H1 (cell line): ENCODE data around the gene HSDL2. TPM values are rescaled to one million over a fixed set of nuclear protein-coding genes. Genes with fewer than 3 reads are reported as not detected.

Experiments
- CTCF ChIA-PET: fragments of 300-600 bp; sonication (Branson Sonifier 250); formaldehyde crosslinking; loops from one replicate; lab custom pipeline; 2021; ENCODE audit not compliant: partially characterized antibody; lab: Charles Lee
- POLR2A ChIA-PET: fragments of 300-600 bp; sonication (Branson Sonifier 250); formaldehyde crosslinking; loops from one replicate; lab custom pipeline; 2021; ENCODE audit warnings: inconsistent platforms; ENCODE audit not compliant: partially characterized antibody; lab: Charles Lee
- DNase-seq, 2 experiments: peaks; one replicate each; pipeline versions ENCODE4 v3.0.0 to v3.0.0-alpha.2; 2010 to 2022; ENCODE audit warnings: low spot score in 2 of 2, low read depth in 1 of 2, mixed read lengths in 1 of 2
- FAIRE-seq: peaks from 2 replicates; lab custom pipeline; 2011; peaks lifted over from hg19 to GRCh38; lab: Jason Lieb, UNC
- H2AFZ ChIP-seq: 2 replicates; pipeline ENCODE4 v1.8.1; 2012; ENCODE audit warnings: low read length, inconsistent platforms
- H2AK5ac ChIP-seq: 2 replicates; pipeline ENCODE4 v1.6.1; 2013; ENCODE audit warnings: low read depth, low read length
- H2BK120ac ChIP-seq: replicated peaks from 2 replicates; pipeline ENCODE3; 2013; ENCODE audit warnings: low read depth, low read length, inconsistent platforms
- H2BK12ac ChIP-seq: 2 replicates; pipeline ENCODE4 v1.6.1; 2013; ENCODE audit warnings: low read depth, low read length
- H2BK15ac ChIP-seq: 2 replicates; pipeline ENCODE4 v1.6.1; 2013; ENCODE audit warnings: low read length
- H2BK20ac ChIP-seq: 2 replicates; pipeline ENCODE4 v1.6.1; 2013; ENCODE audit warnings: low read length
- H2BK5ac ChIP-seq: 2 replicates; pipeline ENCODE4 v1.6.1; 2013; ENCODE audit warnings: low read depth, low read length
- H3K14ac ChIP-seq: 2 replicates; pipeline ENCODE4 v1.6.1; 2013; ENCODE audit warnings: inconsistent platforms; ENCODE audit not compliant: insufficient read length
- H3K18ac ChIP-seq: 2 replicates; pipeline ENCODE4 v1.6.1; 2013; ENCODE audit warnings: low read length; ENCODE audit errors: extremely low read depth
- H3K23ac ChIP-seq: 2 replicates; pipeline ENCODE4 v1.6.1; 2013; ENCODE audit warnings: inconsistent platforms; ENCODE audit not compliant: insufficient read length
- H3K23me2 ChIP-seq: 2 replicates; pipeline ENCODE4 v1.6.1; 2013; ENCODE audit warnings: low read depth, low read length
- H3K27ac ChIP-seq: 2 replicates; pipeline ENCODE4 v1.6.1; 2011; ENCODE audit warnings: low read depth, low read length, inconsistent platforms
- H3K27me3 ChIP-seq, 4 experiments: replicated peaks in 1 of 4; 1 replicate in 1 of 4; 2 replicates in 3 of 4; pipeline versions ENCODE4 v1.6.1 to v1.8.1; 2011 to 2013; ENCODE audit warnings: low read length in 3 of 4, mild to moderate bottlenecking in 3 of 4, inconsistent platforms in 2 of 4, mixed read lengths in 2 of 4, moderate library complexity in 1 of 4; ENCODE audit not compliant: control insufficient read depth in 3 of 4, insufficient read depth in 3 of 4; ENCODE audit errors: extremely low read depth in 1 of 4
- H3K36me3 ChIP-seq, 4 experiments: 2 replicates each; pipeline versions ENCODE4 v1.6.1 to v1.8.1; 2011 to 2013; ENCODE audit warnings: mild to moderate bottlenecking in 4 of 4, low read length in 3 of 4, moderate library complexity in 2 of 4, control low read depth in 1 of 4, inconsistent platforms in 1 of 4; ENCODE audit not compliant: insufficient read depth in 4 of 4, control insufficient read depth in 2 of 4
- H3K4ac ChIP-seq: replicated peaks from 2 replicates; pipeline ENCODE3; 2013; ENCODE audit warnings: low read length, low read depth, mixed read lengths, inconsistent platforms; ENCODE audit not compliant: insufficient read length
- H3K4me1 ChIP-seq, 4 experiments: replicated peaks in 1 of 4; 1 replicate in 1 of 4; 2 replicates in 3 of 4; pipeline versions ENCODE4 v1.6.1 to v1.8.1; 2011 to 2013; ENCODE audit warnings: low read length in 3 of 4, inconsistent platforms in 2 of 4, mixed read lengths in 1 of 4; ENCODE audit not compliant: insufficient read depth in 4 of 4, control insufficient read depth in 3 of 4
- H3K4me2 ChIP-seq, 2 experiments: 2 replicates each; pipeline versions ENCODE4 v1.6.1 to v1.8.1; 2011 to 2013; ENCODE audit warnings: low read depth in 2 of 2, low read length in 2 of 2, control low read depth in 1 of 2, inconsistent platforms in 1 of 2, mild to moderate bottlenecking in 1 of 2; ENCODE audit not compliant: insufficient read depth in 1 of 2
- H3K4me3 ChIP-seq, 4 experiments: fragments of 200-600, 300-600 bp in 1 of 4; sonication (generic), shearing (Covaris generic), sonication (Bioruptor Twin) in 1 of 4; 2 replicates each; pipeline versions ENCODE4 v1.5.1 to v1.8.1; 2011 to 2016; ENCODE audit warnings: low read length in 4 of 4, low read depth in 3 of 4, control low read depth in 2 of 4, inconsistent platforms in 2 of 4, mild to moderate bottlenecking in 2 of 4, mixed read lengths in 1 of 4, moderate library complexity in 1 of 4; ENCODE audit not compliant: insufficient read depth in 2 of 4; ENCODE audit errors: extremely low read depth in 1 of 4
- H3K56ac ChIP-seq: replicated peaks from 2 replicates; pipeline ENCODE3; 2013; ENCODE audit warnings: low read depth, mild to moderate bottlenecking, mixed read lengths, low read length, inconsistent platforms; ENCODE audit not compliant: insufficient read length
- H3K79me1 ChIP-seq: 2 replicates; pipeline ENCODE4 v1.6.1; 2013; ENCODE audit warnings: low read depth, low read length, control low read depth
- H3K79me2 ChIP-seq, 2 experiments: 2 replicates each; pipeline versions ENCODE4 v1.6.1 to v1.8.1; 2012 to 2013; ENCODE audit warnings: low read length in 2 of 2, mild to moderate bottlenecking in 2 of 2, inconsistent platforms in 1 of 2; ENCODE audit not compliant: insufficient read depth in 2 of 2, control insufficient read depth in 1 of 2
- H3K9ac ChIP-seq, 4 experiments: replicated peaks in 1 of 4; 1 replicate in 1 of 4; 2 replicates in 3 of 4; pipeline versions ENCODE4 v1.6.1 to v1.8.1; 2011 to 2013; ENCODE audit warnings: low read depth in 3 of 4, low read length in 3 of 4, control low read depth in 2 of 4, mild to moderate bottlenecking in 2 of 4, moderate library complexity in 2 of 4, inconsistent platforms in 1 of 4; ENCODE audit errors: extremely low read depth in 1 of 4
- H3K9me3 ChIP-seq, 2 experiments: 2 replicates each; pipeline versions ENCODE4 v1.6.1 to v1.8.1; 2012 to 2013; ENCODE audit warnings: mild to moderate bottlenecking in 2 of 2, moderate library complexity in 2 of 2, control low read depth in 1 of 2, inconsistent platforms in 1 of 2, low read depth in 1 of 2, low read length in 1 of 2, mixed read lengths in 1 of 2; ENCODE audit not compliant: insufficient read depth in 2 of 2
- H4K20me1 ChIP-seq, 2 experiments: replicated peaks in 1 of 2; 2 replicates each; pipeline versions ENCODE3 to v1.8.1; 2011 to 2013; ENCODE audit warnings: inconsistent platforms in 2 of 2, low read length in 2 of 2, mild to moderate bottlenecking in 1 of 2; ENCODE audit not compliant: insufficient read depth in 2 of 2, control insufficient read depth in 1 of 2
- H4K5ac ChIP-seq: 2 replicates; pipeline ENCODE4 v1.6.1; 2013; ENCODE audit warnings: low read length, low read depth, mixed read lengths, inconsistent platforms; ENCODE audit not compliant: insufficient read length
- H4K8ac ChIP-seq: 2 replicates; pipeline ENCODE4 v1.8.0; 2013; ENCODE audit warnings: mild to moderate bottlenecking, moderate library complexity, low read length, inconsistent platforms; ENCODE audit not compliant: insufficient read depth; ENCODE audit errors: extremely low read depth
- H4K91ac ChIP-seq: replicated peaks from 2 replicates; pipeline ENCODE3; 2013; ENCODE audit warnings: low read length, mixed read lengths, inconsistent platforms; ENCODE audit not compliant: insufficient read length
- ATF2 ChIP-seq: IDR thresholded peaks from 2 replicates; pipeline ENCODE4 v1.6.1; 2012; ENCODE audit warnings: low read length, inconsistent platforms
- CBX8 ChIP-seq: fragments of 300-800, 300-1000 bp; sonication (generic); IDR thresholded peaks from 2 replicates; pipeline ENCODE4 v1.7.1; 2016; ENCODE audit warnings: low read depth, low read length, borderline replicate concordance
- EP300 ChIP-seq, 2 experiments: IDR thresholded peaks; 1 replicate in 1 of 2; 2 replicates in 1 of 2; pipeline ENCODE4 v1.6.1; 2011 to 2012; ENCODE audit warnings: low read depth in 2 of 2, low read length in 2 of 2, mild to moderate bottlenecking in 2 of 2, borderline replicate concordance in 1 of 2, inconsistent platforms in 1 of 2, moderate library complexity in 1 of 2
- FOSL1 ChIP-seq: IDR thresholded peaks from 2 replicates; pipeline ENCODE4 v1.6.1; 2011; ENCODE audit warnings: mild to moderate bottlenecking, low read depth, low read length, moderate library complexity; ENCODE audit not compliant: insufficient read depth
- JUND ChIP-seq: IDR thresholded peaks from 2 replicates; pipeline ENCODE4 v1.6.1; 2011; ENCODE audit warnings: mild to moderate bottlenecking, improper control_type of control experiment, low read length
- KDM4A ChIP-seq: IDR thresholded peaks from one replicate; pipeline ENCODE4 v1.7.1; 2012; ENCODE audit warnings: low read depth, mild to moderate bottlenecking, moderate library complexity, low read length, inconsistent platforms; ENCODE audit not compliant: severe bottlenecking
- NANOG ChIP-seq: IDR thresholded peaks from 2 replicates; pipeline ENCODE4 v1.6.1; 2011; ENCODE audit warnings: low read length, low read depth, mild to moderate bottlenecking, inconsistent platforms; ENCODE audit not compliant: insufficient read depth, poor library complexity, severe bottlenecking
- POU5F1 ChIP-seq: IDR thresholded peaks from 2 replicates; pipeline ENCODE4 v1.6.1; 2011; ENCODE audit warnings: low read depth, mild to moderate bottlenecking, low read length, moderate library complexity
- RBBP5 ChIP-seq: IDR thresholded peaks from 2 replicates; pipeline ENCODE4 v1.7.1; 2012; ENCODE audit warnings: low read depth, mild to moderate bottlenecking, inconsistent platforms, low read length, moderate library complexity, borderline replicate concordance
- RNF2 ChIP-seq: fragments of 200-900, 300-1000 bp; sonication (generic); IDR thresholded peaks from 2 replicates; pipeline ENCODE4 v1.7.1; 2016; ENCODE audit warnings: borderline replicate concordance, low read depth, mild to moderate bottlenecking, antibody characterized with exemption, low read length; ENCODE audit not compliant: poor library complexity, severe bottlenecking; ENCODE audit errors: missing control alignments
- SIRT6 ChIP-seq: IDR thresholded peaks from one replicate; pipeline ENCODE4 v1.7.1; 2012; ENCODE audit warnings: low read length, inconsistent platforms
- WGBS, 2 experiments: shearing (Covaris generic) in 1 of 2; methylation state at CpG; one replicate each; pipeline versions ENCODE4 v1.1.6 to v1.1.7; 2013 to 2015; ENCODE audit warnings: low lambda C conversion rate in 2 of 2, mixed read lengths in 2 of 2, inconsistent platforms in 1 of 2, low coverage in 1 of 2, missing lambda C conversion rate in 1 of 2; ENCODE audit not compliant: insufficient replicate concordance in 2 of 2, insufficient coverage in 1 of 2, insufficient read length in 1 of 2; ENCODE audit errors: extremely low coverage in 1 of 2, missing lambda C conversion rate in 1 of 2; 5-methylcytosine and 5-hydroxymethylcytosine counted together
- polyA plus RNA-seq, 7 experiments: library from polyadenylated mRNA; depleted of rRNA in 3 of 7; stranded (reverse) in 5 of 7; unstranded in 2 of 7; fragments of >200 nt in 5 of 7; fragments of 200-250 nt in 2 of 7; gene quantifications; 1 replicate in 5 of 7; 2 replicates in 1 of 7; 4 replicates in 1 of 7; pipeline versions ENCODE4 v1.2.1 to v1.2.3, GENCODE V29; 2011 to 2013; ENCODE audit warnings: missing spikeins in 2 of 7, mixed read lengths in 2 of 7
- total RNA-seq: library from RNA; stranded (reverse); fragmentation: NEBNext Ultra II Directional; extraction: Animal tissue kit (Norgen Biotek cat#: 25700); gene quantifications from 2 replicates; pipeline ENCODE4 v1.2.1, GENCODE V29; 2021

The HSDL2 gene
- total and polyA plus RNA-seq, 2 of the 8 experiments (the other 6 are each of a cell fraction or from before 2014, with no cell fraction given) = 6.6 to 15.4 TPM

DNA sequence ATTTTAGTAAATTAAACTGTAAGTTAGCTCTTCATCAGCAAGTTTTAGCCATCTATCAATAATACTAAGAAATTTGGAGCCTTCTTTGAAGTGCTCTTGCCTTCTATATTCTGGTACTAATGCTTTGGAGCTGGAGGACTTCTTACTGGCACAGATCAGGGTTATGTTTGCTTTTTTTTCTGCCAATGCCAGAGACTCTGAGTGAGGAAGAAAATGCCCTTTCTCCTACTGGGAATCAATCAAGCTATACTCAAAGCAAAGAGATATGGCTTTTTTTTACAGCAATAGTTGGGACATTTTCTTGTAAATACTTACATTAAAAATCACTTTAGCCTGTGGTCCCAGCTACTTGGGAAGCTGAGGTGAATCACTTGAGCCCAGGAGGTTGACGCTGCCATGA is 4.3 kb downstream of the HSDL2 start:
- CTCF ChIA-PET = interaction anchor here (1.1 kb wide), 3 partner anchors 13 to 61 kb away, joined by 3 to 4 read pairs (median 4); no protein-coding TSS in a partner anchor
- no peak overlapping the region for H2BK120ac ChIP-seq
- H3K27ac ChIP-seq = no peak overlapping the region
- H3K27me3 ChIP-seq = no peaks in the 10 kb centered on the region
- no peak overlapping the region for H2BK15ac ChIP-seq
- H3K36me3 ChIP-seq = no peaks in the 10 kb centered on the region
- 95% methylated on average over 1 of the region's 1 CpG; no CpG with 5 or more reads in 1 of the 2 experiments for WGBS, 2 experiments
- no peak overlapping the region for H3K9ac ChIP-seq
- H4K20me1 ChIP-seq = no peaks in the 10 kb centered on the region
- FAIRE-seq (no peak), DNase-seq (no peak)
- no peak overlapping the region for H3K18ac ChIP-seq
- no peak overlapping the region for H2BK5ac ChIP-seq
- no peak overlapping the region for H3K4me3 ChIP-seq
- H3K23ac ChIP-seq = no peak overlapping the region
- H4K91ac ChIP-seq = no peak overlapping the region
- no peak overlapping the region for H3K4ac ChIP-seq
- H4K5ac ChIP-seq = no peak overlapping the region
- H2AFZ ChIP-seq = no peak overlapping the region
- H3K23me2 ChIP-seq = peaks cover 4% of the 10 kb centered on the region
- H3K4me1 ChIP-seq = no peaks in the 10 kb centered on the region; a peak in 2 of 7 replicates
- H4K8ac ChIP-seq = no peak overlapping the region
- peaks cover 0 to 13% of the 10 kb centered on the region in 2 experiments; a peak in 2 of 4 replicates for H3K79me2 ChIP-seq
- no peak overlapping the region for H3K4me2 ChIP-seq
- H3K9me3 ChIP-seq = no peaks in the 10 kb centered on the region
- no peak overlapping the region for H3K14ac ChIP-seq
- POLR2A ChIA-PET = no interaction called here
- H2AK5ac ChIP-seq = no peak overlapping the region
- no peaks in the 10 kb centered on the region; the same call in 1 of the 2 replicates for H3K79me1 ChIP-seq
- H2BK20ac ChIP-seq = no peak overlapping the region
- no peak overlapping the region for H2BK12ac ChIP-seq
- no peak overlapping the region for H3K56ac ChIP-seq
- no peak for TF ChIP-seq NANOG
- TF ChIP-seq POU5F1 = no peak
- TF ChIP-seq CBX8 = no peak
- no peak for TF ChIP-seq JUND
- no peak for TF ChIP-seq RBBP5
- TF ChIP-seq KDM4A = no peak
- no peak for TF ChIP-seq SIRT6
- no peak for TF ChIP-seq RNF2
- no peak for TF ChIP-seq ATF2
- TF ChIP-seq EP300 (IDR thresholded peaks at IDR 0.05; ENCODE audit: borderline replicate concordance in 1 of 2, low read depth in 2 of 2, low read length in 2 of 2) = no peak
- TF ChIP-seq FOSL1 = no peak
